ENCODE data around the gene IL22RA1. TPM values are rescaled to one million over a fixed set of nuclear protein-coding genes. Genes with fewer than 3 reads are reported as not detected.

Gene IL22RA1
- total RNA-seq, 2 donors from 2014 or later, result not detected

GRCh38 chr1:24150234-24151174 is 7.6 kb upstream of the IL22RA1 start:
- peak; percentile 90 to 92 for ATAC-seq
- Mint-ChIP-seq H3K36me3 (no peaks in the 10 kb centered on the region), H3K27ac (peak overlapping the region in 1 of 2 donors; percentile 11), H3K9me3 (no peaks in the 10 kb centered on the region)
- DNase-seq (ENCODE audit: low spot score in 2 of 2), result peak; percentile 84 to 96

- peak overlapping the region in 1 of 2 donors; percentile 11 for H3K27ac Mint-ChIP-seq
- no peaks in the 10 kb centered on the region for H3K36me3 Mint-ChIP-seq
- ATAC-seq (peak; percentile 75 to 76), DNase-seq (ENCODE audit: low spot score in 2 of 2) (peak in 1 of 2 donors; percentile 27)
- H3K9me3 Mint-ChIP-seq, result no peaks in the 10 kb centered on the region
Observed at GRCh38 chr1:24149866-24150233, 6.9 kb upstream of the IL22RA1 start.

GRCh38 chr1:24147816-24148215 is 4.9 kb upstream of the IL22RA1 start:
- H3K36me3 Mint-ChIP-seq, result no peaks in the 10 kb centered on the region
- ATAC-seq, result no peak
- H3K9me3 Mint-ChIP-seq, result no peaks in the 10 kb centered on the region
- no peak for DNase-seq (ENCODE audit: low spot score in 2 of 2)
- no peak overlapping the region for H3K27ac Mint-ChIP-seq

DNA sequence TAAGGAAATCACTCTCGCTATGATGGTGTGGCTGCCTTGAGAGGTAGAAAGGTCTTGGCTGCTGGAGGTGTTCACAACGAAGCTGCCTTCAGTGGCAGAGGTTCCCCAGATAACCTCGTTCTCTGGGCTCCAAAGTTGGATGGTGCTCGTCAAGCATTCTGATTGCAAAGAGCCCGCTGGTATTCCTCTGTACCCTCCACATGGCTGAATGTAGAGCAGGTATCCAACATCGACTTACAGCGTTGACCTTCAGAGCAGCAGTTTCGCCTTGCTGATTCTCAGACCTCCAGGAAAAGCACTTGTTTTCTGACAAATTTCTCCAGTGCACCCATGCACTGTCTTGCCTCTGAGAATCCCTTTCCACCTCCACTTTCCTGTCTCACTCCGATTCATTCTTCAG is 4.3 kb upstream of the IL22RA1 start:
- DNase-seq (ENCODE audit: low spot score in 2 of 2) (no peak), ATAC-seq (no peak)
- Mint-ChIP-seq H3K27ac (no peak overlapping the region), H3K36me3 (no peaks in the 10 kb centered on the region), H3K9me3 (no peaks in the 10 kb centered on the region)

DNA sequence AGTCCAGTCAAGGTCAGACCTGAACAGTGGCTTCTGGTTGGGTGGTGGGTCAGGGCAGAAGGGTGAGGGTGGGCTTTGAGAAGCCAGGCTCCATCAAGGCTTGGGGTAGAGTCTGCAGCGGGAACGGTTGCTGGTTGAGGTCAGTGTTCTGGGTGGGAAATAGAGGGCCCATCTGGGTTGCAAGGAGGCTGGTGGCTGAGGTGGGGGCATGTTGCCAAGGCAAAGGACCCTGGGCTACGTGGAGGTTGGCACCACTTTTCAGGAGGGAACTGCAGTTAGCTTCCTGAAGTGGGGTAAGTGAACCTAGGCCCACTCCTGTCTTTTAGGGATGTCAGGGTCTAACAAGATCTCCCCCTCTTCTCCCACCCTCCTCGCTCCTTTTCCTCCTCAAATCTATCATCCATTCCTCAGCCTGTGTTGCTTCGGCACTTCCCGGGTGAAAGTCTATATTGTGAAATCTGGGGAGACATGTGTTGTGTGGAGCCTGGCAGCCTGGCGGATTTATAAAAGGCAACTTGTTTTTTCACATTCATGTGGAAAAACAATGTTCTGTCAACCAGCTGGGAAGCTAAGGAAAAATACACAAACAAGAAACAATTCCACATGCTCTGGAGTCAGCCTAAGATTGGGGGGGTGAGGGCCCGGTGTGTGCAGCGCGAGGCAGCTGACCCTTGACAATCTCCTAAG is 1.5 kb downstream of the IL22RA1 start:
- H3K36me3 Mint-ChIP-seq, result no peaks in the 10 kb centered on the region
- ATAC-seq, result no peak
- no peaks in the 10 kb centered on the region for H3K9me3 Mint-ChIP-seq
- no peak overlapping the region for H3K27ac Mint-ChIP-seq
- no peak for DNase-seq (ENCODE audit: low spot score in 2 of 2)

DNA sequence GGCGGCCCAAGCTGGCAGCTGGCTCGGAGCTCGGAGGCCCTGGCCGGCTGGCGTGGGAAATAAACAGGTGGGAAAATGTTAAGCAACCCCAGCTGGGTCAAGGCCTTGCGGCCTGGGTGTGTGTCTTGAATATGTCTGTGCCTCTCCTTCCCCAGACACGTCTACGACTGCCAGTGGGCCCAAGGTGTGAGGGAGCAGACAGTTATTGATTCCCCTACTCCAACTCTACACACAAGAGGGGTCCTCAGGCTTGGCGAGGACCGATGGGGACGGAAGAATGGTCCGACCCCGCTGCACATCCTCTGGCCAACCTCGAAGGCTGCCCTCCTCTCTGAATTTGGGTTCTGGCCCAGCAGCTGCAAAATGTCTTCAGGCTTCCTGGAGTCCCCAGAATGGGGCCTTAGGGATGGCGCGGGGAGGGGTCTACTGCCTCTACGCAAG is 2.2 kb downstream of the IL22RA1 start:
- H3K36me3 Mint-ChIP-seq, result no peaks in the 10 kb centered on the region
- no peak overlapping the region for H3K27ac Mint-ChIP-seq
- no peaks in the 10 kb centered on the region for H3K9me3 Mint-ChIP-seq
- ATAC-seq, result no peak
- no peak for DNase-seq (ENCODE audit: low spot score in 2 of 2)

- Mint-ChIP-seq H3K36me3 (no peaks in the 10 kb centered on the region), H3K9me3 (no peaks in the 10 kb centered on the region)
Observed at GRCh38 chr1:24139841-24140425, 3.0 kb downstream of the IL22RA1 start.

DNA sequence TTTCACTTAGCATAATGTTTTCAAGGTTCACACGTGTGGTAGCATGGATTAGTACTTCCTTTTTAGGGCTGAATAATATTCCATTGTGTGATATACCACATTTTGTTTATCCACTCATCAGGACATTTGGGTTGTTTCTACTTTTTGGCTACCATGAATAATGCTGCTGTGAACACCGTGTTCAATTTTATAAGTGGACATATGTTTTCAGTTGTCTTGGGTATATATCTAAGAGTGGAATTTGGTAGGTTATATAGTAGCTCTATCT is 3.8 kb downstream of the IL22RA1 start:
- ATAC-seq, result no peak
- H3K36me3 Mint-ChIP-seq, result no peaks in the 10 kb centered on the region

More at GRCh38 chr1:24139841-24140425, 3.0 kb downstream of the IL22RA1 start:
- DNase-seq (ENCODE audit: low spot score in 2 of 2) (no peak), ATAC-seq (no peak)
- H3K27ac Mint-ChIP-seq, result no peak overlapping the region

DNA sequence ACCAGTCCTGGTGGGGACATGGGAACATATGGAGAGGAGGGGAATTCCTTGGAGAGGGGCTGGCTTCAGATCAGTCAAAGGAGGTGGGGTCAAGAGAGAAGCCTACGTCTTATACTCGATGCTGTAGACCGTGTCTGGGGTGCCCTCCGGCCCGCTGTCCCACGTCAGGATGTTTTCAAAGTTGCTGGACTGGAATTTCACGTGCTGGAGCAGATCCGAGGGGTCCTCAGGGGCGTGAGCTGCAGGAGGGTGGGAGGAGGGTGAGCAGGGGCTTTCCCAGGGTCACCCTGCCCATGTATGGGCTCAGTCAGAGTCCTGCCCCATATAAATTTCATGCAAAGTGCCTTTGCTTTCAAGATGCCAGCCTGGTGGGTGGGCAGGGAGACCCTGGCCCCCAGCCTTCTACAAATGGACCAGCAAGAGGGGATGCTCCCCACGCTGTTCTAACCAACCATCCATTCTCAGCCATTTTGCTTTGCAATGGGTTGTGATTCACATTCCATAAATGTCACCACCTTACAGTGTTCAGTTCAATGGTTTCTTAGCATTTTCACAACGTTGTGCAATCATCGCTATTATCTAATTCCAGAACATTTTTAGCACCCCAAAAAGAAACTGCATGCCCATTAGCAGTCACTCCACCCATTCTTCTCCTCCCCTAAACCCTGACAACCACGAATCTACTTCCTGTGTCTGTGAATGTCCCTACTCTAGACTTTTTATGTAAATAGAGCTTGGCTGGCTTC is 4.3 kb downstream of the IL22RA1 start:
- ATAC-seq (no peak), DNase-seq (ENCODE audit: low spot score in 2 of 2) (no peak)
- Mint-ChIP-seq H3K27ac (no peak overlapping the region), H3K36me3 (no peaks in the 10 kb centered on the region), H3K9me3 (no peaks in the 10 kb centered on the region)

More for the DNA sequence above, 3.8 kb downstream of the IL22RA1 start:
- Mint-ChIP-seq H3K9me3 (no peaks in the 10 kb centered on the region), H3K27ac (no peak overlapping the region)
- DNase-seq (ENCODE audit: low spot score in 2 of 2), result no peak

DNA sequence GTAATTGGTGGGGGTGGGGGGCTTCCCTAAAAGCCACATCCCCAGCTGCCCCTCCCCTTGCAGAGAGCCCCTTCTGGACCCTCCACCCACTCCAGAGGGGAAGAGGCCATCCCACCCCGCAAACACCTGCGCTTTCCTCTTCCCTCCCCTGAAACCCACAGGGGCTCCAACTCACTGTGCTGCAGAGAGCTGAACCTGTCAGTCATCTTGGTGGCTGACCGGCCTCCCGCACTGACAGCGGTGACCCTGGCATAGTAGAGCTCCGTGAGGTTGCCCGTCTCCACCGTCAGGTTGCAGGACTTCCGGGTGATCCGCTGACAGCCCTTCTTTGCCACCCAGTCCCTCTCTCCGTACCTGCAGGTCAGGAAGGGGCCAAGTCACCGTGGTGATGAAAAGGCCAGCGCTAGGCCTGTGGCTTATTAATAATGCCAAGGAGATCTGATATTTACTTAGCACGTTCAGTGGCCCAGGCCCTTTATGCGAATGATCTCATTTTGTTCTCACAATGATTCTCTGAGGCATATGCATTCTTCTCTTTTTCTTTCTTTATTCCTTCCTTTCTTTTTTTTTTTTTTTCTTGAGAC is 5.9 kb downstream of the IL22RA1 start:
- DNase-seq (ENCODE audit: low spot score in 2 of 2) (no peak), ATAC-seq (no peak)
- H3K27ac Mint-ChIP-seq, result no peak overlapping the region
- no peaks in the 10 kb centered on the region for H3K36me3 Mint-ChIP-seq
- H3K9me3 Mint-ChIP-seq, result no peaks in the 10 kb centered on the region

- H3K9me3 Mint-ChIP-seq, result no peaks in the 10 kb centered on the region
- no peak overlapping the region for H3K27ac Mint-ChIP-seq
- DNase-seq (ENCODE audit: low spot score in 2 of 2) (no peak), ATAC-seq (no peak)
- no peaks in the 10 kb centered on the region for H3K36me3 Mint-ChIP-seq
Observed at GRCh38 chr1:24134376-24134775, 8.6 kb downstream of the IL22RA1 start.

- DNase-seq (ENCODE audit: low spot score in 2 of 2), result no peak
- no peaks in the 10 kb centered on the region for H3K36me3 Mint-ChIP-seq
- H3K27ac Mint-ChIP-seq, result no peak overlapping the region
- peaks cover 0 to 5% of the 10 kb centered on the region in 2 donors for H3K9me3 Mint-ChIP-seq
- no peak for ATAC-seq
Observed at GRCh38 chr1:24133819-24134218, 9.1 kb downstream of the IL22RA1 start.

GRCh38 chr1:24130385-24130784 is 12.6 kb downstream of the IL22RA1 start:
- DNase-seq (ENCODE audit: low spot score in 2 of 2), result no peak
- peaks cover 0 to 8% of the 10 kb centered on the region in 2 donors for H3K9me3 Mint-ChIP-seq
- no peak overlapping the region for H3K27ac Mint-ChIP-seq
- ATAC-seq, result no peak
- H3K36me3 Mint-ChIP-seq, result no peaks in the 10 kb centered on the region

GRCh38 chr1:24127801-24128363 is 15.1 kb downstream of the IL22RA1 start:
- Mint-ChIP-seq H3K9me3 (peaks cover 0 to 8% of the 10 kb centered on the region in 2 donors), H3K36me3 (no peaks in the 10 kb centered on the region), H3K27ac (no peak overlapping the region)
- DNase-seq (ENCODE audit: low spot score in 2 of 2) (no peak), ATAC-seq (no peak)

DNA sequence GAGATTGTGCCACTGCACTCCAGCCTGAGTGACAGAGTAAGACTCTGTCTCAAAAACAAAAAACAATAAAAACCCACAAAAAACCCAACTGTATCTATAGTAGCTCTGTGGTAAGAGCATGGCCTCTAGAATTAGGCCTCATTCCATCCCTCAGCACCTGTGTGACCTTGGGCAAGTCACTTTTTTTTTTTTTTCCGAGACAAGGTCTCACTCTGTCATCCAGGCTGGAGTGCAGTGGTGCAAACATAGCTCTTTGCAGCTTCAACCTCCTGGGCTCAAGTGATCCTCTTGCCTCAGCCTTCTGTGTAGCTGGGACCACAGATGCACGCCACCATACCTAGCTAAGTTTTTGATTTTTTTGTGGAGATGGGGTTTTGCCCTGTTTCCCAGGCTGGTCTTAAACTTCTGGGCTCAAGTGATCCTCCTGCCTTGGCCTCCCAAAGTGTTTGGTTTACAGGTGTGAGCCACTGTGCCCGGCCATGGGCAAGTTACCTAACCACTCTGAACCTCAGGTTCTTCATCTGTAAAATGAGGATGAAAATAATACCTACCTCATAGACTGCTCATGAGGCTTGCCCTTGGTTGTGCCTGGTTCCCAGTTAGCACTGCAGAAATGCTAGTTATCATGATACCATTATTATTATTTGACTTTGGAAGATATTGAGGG is 15.7 kb downstream of the IL22RA1 start:
- ATAC-seq, result no peak
- DNase-seq (ENCODE audit: low spot score in 2 of 2), result no peak
- Mint-ChIP-seq H3K27ac (no peak overlapping the region), H3K36me3 (no peaks in the 10 kb centered on the region), H3K9me3 (peaks cover 0 to 8% of the 10 kb centered on the region in 2 donors)

GRCh38 chr1:24126672-24127023 is 16.3 kb downstream of the IL22RA1 start:
- DNase-seq (ENCODE audit: low spot score in 2 of 2), result no peak
- H3K9me3 Mint-ChIP-seq, result peaks cover 0 to 8% of the 10 kb centered on the region in 2 donors
- H3K36me3 Mint-ChIP-seq, result no peaks in the 10 kb centered on the region
- no peak for ATAC-seq
- no peak overlapping the region for H3K27ac Mint-ChIP-seq

All from activated naive CD4-positive, alpha-beta T cell treated with anti-CD3 and anti-CD28 coated beads, Interleukin-2, amount 50 U/mL, for 72 hours (primary cell).